ENCODE results near the gene CGREF1.

GRCh38 chr2:27099334-27099955 is 19.5 kb downstream of the CGREF1 start:
- no peak for TF ChIP-seq CTCF (IDR thresholded peaks at IDR 0.05)
- TF ChIP-seq POLR2AphosphoS5 (IDR thresholded peaks at IDR 0.05; ENCODE audit: insufficient read depth in 1 of 2, low read depth in 1 of 2) = no peak
